ENCODE data around the gene EFNA1.

DNA sequence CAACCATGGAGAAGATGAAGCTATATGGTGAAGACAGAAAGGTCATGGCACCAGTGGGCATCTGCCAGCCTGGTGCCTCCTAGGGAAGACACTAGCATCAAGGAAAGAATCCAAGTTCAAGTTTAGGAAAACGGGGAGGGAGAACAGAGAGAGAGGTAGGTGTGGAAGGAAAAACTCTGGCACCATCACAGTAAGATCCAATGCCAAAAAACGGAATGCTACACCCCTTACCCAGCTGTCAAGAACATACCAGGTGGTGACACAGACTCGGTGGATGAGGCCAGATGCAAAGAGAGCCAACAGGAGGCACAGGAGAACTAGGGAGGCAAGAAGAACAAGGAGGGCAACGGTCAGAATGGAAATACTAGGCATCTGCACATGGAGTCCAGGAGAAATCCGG is 41.9 kb downstream of the EFNA1 start:
- TF ChIP-seq SUZ12 (IDR thresholded peaks at IDR 0.05), result no peak
- no peak for TF ChIP-seq NFRKB (IDR thresholded peaks at IDR 0.05)
- TF ChIP-seq ELF4 (IDR thresholded peaks at IDR 0.05), result no peak
- TF ChIP-seq L3MBTL2 (conservative IDR thresholded peaks at IDR 0.05), result no peak
- TF ChIP-seq FOXK2 (IDR thresholded peaks at IDR 0.05), result no peak
- no peak for TF ChIP-seq SP1 (IDR thresholded peaks at IDR 0.05)
- TF ChIP-seq PKNOX1 (IDR thresholded peaks at IDR 0.05), result no peak
- no peak for TF ChIP-seq FOXA1 (IDR thresholded peaks at IDR 0.05)
- TF ChIP-seq ZNF384 (IDR thresholded peaks at IDR 0.05), result no peak
- TF ChIP-seq BHLHE40 (IDR thresholded peaks at IDR 0.05; ENCODE audit: borderline replicate concordance), result no peak
- TF ChIP-seq CTBP1 (IDR thresholded peaks at IDR 0.05; ENCODE audit: borderline replicate concordance), result no peak
- no peak for TF ChIP-seq TARDBP (IDR thresholded peaks at IDR 0.05)
